ENCODE measurements around the gene RMI1. TPM values are rescaled to one million over a fixed set of nuclear protein-coding genes. Genes with fewer than 3 reads are reported as not detected.

Gene RMI1
- polyA plus RNA-seq, 1 donor (not counting 4 experiments of a cell fraction or from before 2014, with no cell fraction given), result 3.6 TPM

- H2AFZ ChIP-seq (ENCODE audit: control insufficient read depth, low read length), result no peak overlapping the region
Observed at GRCh38 chr9:83933790-83934189, 46.8 kb upstream of the RMI1 start.

GRCh38 chr9:83934569-83935275 lies 45.9 kb upstream of the RMI1 start:
- H3K9me1 ChIP-seq (ENCODE audit: control insufficient read depth, extremely low read depth, insufficient read depth, low read length), result no peaks in the 10 kb centered on the region
- TF ChIP-seq EZH2 (IDR thresholded peaks at IDR 0.05; ENCODE audit: low read length) (no peak), CTCF (optimal IDR thresholded peaks at IDR 0.05 in 1 of 3, IDR thresholded peaks at IDR 0.05 in 1 of 3, conservative IDR thresholded peaks at IDR 0.05 in 1 of 3; ENCODE audit: extremely low read depth in 1 of 3, insufficient read depth in 2 of 3, low read length in 3 of 3) (no peak)
- peak overlapping the region; percentile 59 for H3K4me2 ChIP-seq (ENCODE audit: control insufficient read depth, extremely low read depth, insufficient read depth, low read depth, low read length)
- H3K36me3 ChIP-seq (ENCODE audit: control insufficient read depth in 2 of 2, extremely low read depth in 1 of 2, insufficient read depth in 2 of 2, low read length in 2 of 2), result no peaks in the 10 kb centered on the region
- H3K27me3 ChIP-seq (ENCODE audit: control insufficient read depth, extremely low read depth, insufficient read depth, low read length), result no peaks in the 10 kb centered on the region
- peaks cover 30% of the 10 kb centered on the region for H3K4me1 ChIP-seq (ENCODE audit: control insufficient read depth, extremely low read depth, insufficient read depth, low read length)
- no peaks in the 10 kb centered on the region for H4K20me1 ChIP-seq (ENCODE audit: control insufficient read depth, extremely low read depth, insufficient read depth, low read length)
- DNase-seq (ENCODE audit: low read depth, low spot score), result no peak
- H3K79me2 ChIP-seq (ENCODE audit: control insufficient read depth, insufficient read depth, low read length), result no peaks in the 10 kb centered on the region
- dilution Hi-C loops (cut with MboI; ENCODE audit: extremely low pct_ligation_motif_present, low sequenced_read_pairs), result no loop called here
- H3K4me3 ChIP-seq (ENCODE audit: control insufficient read depth in 2 of 3, extremely low read depth in 1 of 3, insufficient read depth in 2 of 3, low read depth in 1 of 3, low read length in 3 of 3), result no peak overlapping the region
- H2AFZ ChIP-seq (ENCODE audit: control insufficient read depth, low read length), result no peak overlapping the region
- H3K9ac ChIP-seq (ENCODE audit: control insufficient read depth, extremely low read depth, insufficient read depth, low read length), result no peak overlapping the region
- peak; percentile 13 for FAIRE-seq
- peak overlapping the region; percentile 34 for H3K27ac ChIP-seq (ENCODE audit: control insufficient read depth, insufficient read depth, low read length)
- H3K9me3 ChIP-seq (ENCODE audit: control insufficient read depth, low read depth, low read length), result no peaks in the 10 kb centered on the region

More at GRCh38 chr9:83933790-83934189, 46.8 kb upstream of the RMI1 start:
- Histone ChIP-seq H3K9ac (ENCODE audit: control insufficient read depth, extremely low read depth, insufficient read depth, low read length) (no peak overlapping the region), H3K9me1 (ENCODE audit: control insufficient read depth, extremely low read depth, insufficient read depth, low read length) (no peaks in the 10 kb centered on the region), H4K20me1 (ENCODE audit: control insufficient read depth, extremely low read depth, insufficient read depth, low read length) (no peaks in the 10 kb centered on the region), H3K79me2 (ENCODE audit: control insufficient read depth, insufficient read depth, low read length) (no peaks in the 10 kb centered on the region), H3K36me3 (ENCODE audit: control insufficient read depth in 2 of 2, extremely low read depth in 1 of 2, insufficient read depth in 2 of 2, low read length in 2 of 2) (no peaks in the 10 kb centered on the region), H3K27me3 (ENCODE audit: control insufficient read depth, extremely low read depth, insufficient read depth, low read length) (no peaks in the 10 kb centered on the region), H3K27ac (ENCODE audit: control insufficient read depth, insufficient read depth, low read length) (no peak overlapping the region), H3K4me1 (ENCODE audit: control insufficient read depth, extremely low read depth, insufficient read depth, low read length) (peaks cover 30% of the 10 kb centered on the region), H3K4me3 (ENCODE audit: control insufficient read depth in 2 of 3, extremely low read depth in 1 of 3, insufficient read depth in 2 of 3, low read depth in 1 of 3, low read length in 3 of 3) (no peak overlapping the region), H3K9me3 (ENCODE audit: control insufficient read depth, low read depth, low read length) (no peaks in the 10 kb centered on the region), H3K4me2 (ENCODE audit: control insufficient read depth, extremely low read depth, insufficient read depth, low read depth, low read length) (no peak overlapping the region)
- FAIRE-seq (no peak), DNase-seq (ENCODE audit: low read depth, low spot score) (no peak)
- dilution Hi-C loops (cut with MboI; ENCODE audit: extremely low pct_ligation_motif_present, low sequenced_read_pairs), result no loop called here
- TF ChIP-seq EZH2 (IDR thresholded peaks at IDR 0.05; ENCODE audit: low read length), result no peak
- no peak for TF ChIP-seq CTCF (optimal IDR thresholded peaks at IDR 0.05 in 1 of 3, IDR thresholded peaks at IDR 0.05 in 1 of 3, conservative IDR thresholded peaks at IDR 0.05 in 1 of 3; ENCODE audit: extremely low read depth in 1 of 3, insufficient read depth in 2 of 3, low read length in 3 of 3)

Measured in keratinocyte (primary cell).